HFF-Myc (cell line): ENCODE data around the gene MBOAT2.
"Not testable (repeated sequence)": the region's sequence is repeated elsewhere in the genome, so short reads cannot be mapped to it uniquely, and the experiment has no call there.

ENCODE experiments used
- DNase-seq: peaks from one replicate; pipeline ENCODE4 v3.0.0-alpha.2; 2011; ENCODE audit warnings: low read depth; ENCODE audit errors: extremely low read depth
- H3K4me3 ChIP-seq: replicated peaks from 2 replicates; pipeline ENCODE4 v1.5.1; 2011; ENCODE audit warnings: low read depth, mild to moderate bottlenecking, control low read depth, low read length
- CTCF ChIP-seq: IDR thresholded peaks from 2 replicates; pipeline ENCODE4 v1.5.1; 2012; ENCODE audit warnings: mild to moderate bottlenecking, low read depth, low read length, control low read depth; ENCODE audit errors: missing control alignments

MBOAT2 gene

GRCh38 chr2:8915941-8916340 lies 87.5 kb downstream of the MBOAT2 start:
- no peak overlapping the region for H3K4me3 ChIP-seq
- no peak for DNase-seq
- TF ChIP-seq CTCF, result no peak

DNA sequence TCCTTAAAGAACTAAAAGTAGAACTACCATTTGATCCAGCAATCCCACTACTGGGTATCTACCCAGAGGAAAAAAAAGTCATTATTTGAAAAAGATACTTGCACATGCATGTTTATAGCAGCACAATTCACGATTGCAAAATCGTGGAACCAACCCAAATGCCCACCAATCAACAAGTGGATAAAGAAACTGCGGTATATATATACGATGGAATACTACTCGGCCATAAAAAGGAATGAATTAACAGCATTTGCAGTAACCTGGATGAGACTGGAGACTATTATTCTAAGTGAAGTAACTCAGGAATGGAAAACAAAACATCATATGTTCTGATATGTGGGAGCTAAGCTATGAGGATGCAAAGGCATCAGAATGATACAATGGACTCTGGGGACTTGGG lies 89.7 kb downstream of the MBOAT2 start:
- H3K4me3 ChIP-seq, DNase-seq: not testable (repeated sequence)

DNA sequence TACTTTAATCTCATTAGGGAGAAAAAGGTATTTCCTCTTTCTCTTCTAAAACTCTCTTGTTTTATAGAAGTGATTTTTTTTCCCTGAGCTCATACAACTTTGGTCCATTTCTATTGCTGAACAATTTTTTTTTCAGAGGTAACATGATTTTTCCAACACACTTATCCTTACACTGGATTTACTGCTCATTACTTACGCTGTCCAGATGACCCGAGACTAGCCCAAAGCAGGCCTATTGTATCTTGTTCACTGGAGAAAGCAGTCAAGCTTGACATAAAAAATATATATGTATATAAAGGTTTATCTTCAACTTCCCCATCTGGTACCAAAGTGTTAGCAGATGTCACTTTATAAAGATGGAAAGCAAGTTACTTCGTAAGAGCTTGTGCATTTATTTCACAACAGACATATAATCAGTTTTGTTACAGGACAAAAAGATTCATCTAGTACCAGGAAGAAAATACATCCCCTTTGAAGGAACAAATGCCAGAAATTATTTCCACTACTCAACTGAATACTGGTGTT lies 95.7 kb downstream of the MBOAT2 start:
- H3K4me3 ChIP-seq, result no peak overlapping the region
- TF ChIP-seq CTCF, result no peak
- no peak for DNase-seq

DNA sequence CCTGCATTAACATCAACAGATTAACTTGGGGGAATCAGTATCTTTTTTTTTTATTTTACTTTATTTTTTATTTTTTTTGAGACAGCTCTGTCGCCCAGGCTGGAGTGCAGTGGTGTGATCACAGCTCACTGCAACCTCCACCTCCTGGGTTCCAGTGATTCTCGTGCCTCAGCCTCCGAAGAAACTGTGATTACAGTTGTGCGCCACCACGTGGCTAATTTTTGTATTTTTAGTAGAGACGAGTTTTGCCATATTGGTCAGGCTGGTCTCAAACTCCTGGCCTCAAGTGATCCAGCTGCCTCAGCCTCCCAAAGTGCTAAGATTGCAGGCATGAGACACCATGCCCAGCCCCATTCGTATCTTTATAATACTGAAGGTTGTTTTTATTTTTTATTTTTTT lies 99.6 kb downstream of the MBOAT2 start:
- not testable (repeated sequence) for H3K4me3 ChIP-seq, DNase-seq

- H3K4me3 ChIP-seq, DNase-seq: not testable (repeated sequence)
Measured at GRCh38 chr2:8902757-8903156, 100.7 kb downstream of the MBOAT2 start.

- H3K4me3 ChIP-seq, DNase-seq: not testable (repeated sequence)
Measured at GRCh38 chr2:8897206-8897605, 106.3 kb downstream of the MBOAT2 start.

DNA sequence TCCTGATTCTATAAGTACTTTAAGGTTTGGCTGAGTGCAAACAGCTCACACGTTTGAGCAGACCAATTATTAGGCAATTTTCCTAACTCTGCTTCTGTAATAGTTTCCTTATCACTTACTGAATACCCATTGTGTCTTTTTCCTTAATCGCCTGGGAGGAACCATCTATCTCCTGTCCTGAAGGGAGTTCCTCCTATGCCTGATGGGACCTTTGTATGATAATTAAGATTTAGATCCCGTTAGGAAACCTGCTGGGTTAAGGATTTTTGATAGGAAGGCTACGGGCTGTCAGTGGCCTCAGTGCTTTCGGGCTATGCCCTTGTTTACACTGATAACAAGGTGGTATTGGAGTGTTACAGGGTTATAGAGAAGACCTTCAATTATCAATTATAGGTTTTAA lies 106.8 kb downstream of the MBOAT2 start:
- DNase-seq, H3K4me3 ChIP-seq: not testable (repeated sequence)

DNA sequence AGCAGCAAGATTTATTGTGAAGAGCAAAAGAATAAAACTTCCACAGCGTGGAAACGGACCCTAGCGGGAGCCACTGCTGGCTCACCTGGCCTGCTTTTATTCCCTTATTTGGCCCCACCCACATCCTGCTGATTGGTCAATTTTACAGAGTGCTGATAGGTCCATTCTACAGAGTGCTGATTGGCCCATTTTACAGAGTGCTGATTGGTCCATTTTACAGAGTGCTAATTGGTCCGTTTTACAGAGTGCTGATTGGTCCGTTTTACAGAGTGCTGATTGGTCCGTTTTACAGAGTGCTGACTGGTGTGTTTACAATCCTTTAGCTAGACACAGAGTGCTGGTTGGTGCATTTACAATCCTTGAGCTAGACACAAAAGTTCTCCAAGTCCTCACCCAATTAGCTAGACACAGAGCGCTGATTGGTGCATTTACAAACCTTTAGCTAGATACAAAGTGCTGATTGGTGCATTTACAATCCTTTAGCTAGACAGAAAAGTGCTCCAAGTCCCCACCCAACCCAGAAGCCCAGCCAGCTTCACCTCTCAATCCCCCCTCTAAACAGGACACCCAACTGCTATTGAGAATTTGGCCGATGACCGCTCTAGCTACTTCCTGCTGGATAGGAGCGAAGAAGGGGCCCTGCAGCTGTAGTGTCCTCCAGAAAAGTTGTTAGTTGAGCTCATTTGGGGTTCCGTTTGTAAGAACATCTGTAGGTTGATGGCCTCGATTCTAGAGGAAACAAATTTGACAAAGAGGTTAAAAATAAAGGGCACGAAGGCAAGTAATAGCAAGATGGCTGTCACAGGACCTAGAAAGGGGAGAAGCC lies 108.2 kb downstream of the MBOAT2 start:
- not testable (repeated sequence) for H3K4me3 ChIP-seq, DNase-seq

DNA sequence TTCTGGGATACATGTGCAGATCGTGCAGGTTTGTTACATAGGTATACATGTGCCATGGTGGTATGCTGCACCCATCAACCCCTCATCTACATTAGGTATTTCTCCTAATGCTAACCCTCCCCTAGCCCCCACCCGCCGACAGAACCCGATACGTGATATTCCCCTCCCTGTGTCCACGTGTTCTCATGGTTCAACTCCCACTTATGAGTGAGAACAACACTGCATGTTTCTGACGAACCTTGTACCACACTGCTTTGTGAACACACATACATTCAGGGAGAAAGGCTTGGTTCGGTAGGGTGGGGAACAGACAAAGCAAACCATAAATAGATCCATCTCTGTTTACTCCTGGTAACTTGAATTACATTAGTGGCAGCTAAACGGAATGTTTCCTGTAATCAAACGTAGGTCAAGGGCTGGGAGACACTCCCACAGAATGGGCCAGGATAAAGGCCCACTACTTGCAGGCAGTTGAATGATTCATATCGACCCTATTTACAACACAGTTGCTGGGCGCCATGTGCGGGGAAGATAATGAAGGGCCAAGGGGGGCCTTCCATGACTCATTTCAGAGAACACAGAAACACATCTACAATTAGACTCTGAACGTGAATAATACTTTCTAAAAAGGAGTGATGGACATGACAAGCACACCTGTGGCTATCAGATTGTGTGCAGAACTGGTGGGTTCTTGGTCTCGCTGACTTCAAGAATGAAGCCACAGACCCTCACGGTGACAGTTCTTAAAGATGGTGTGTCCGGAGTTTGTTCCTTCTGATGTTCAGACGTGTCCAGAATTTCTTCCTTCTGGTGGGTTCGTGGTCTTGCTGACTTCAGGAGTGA lies 109.3 kb downstream of the MBOAT2 start:
- TF ChIP-seq CTCF, result no peak
- no peak overlapping the region for H3K4me3 ChIP-seq
- no peak for DNase-seq

DNA sequence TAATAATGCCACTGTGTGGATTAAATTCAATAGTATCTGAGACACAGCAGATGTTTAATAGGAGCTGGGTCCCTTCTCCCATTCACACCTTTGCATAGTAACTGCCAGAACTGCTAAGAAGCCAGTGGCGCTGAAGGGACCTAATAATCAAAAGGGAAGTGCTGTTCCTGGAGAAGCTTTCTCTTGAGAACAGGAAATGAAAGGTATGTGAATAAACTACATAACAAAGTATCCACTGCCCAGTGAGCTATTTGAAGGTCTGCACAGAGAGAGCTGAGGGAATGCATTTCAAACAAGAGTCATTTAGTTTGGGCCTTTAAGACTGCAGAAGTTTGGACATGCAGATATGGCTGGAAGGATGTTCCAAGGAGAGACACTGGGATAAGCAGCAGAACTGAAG lies 110.0 kb downstream of the MBOAT2 start:
- no peak for DNase-seq
- no peak overlapping the region for H3K4me3 ChIP-seq
- no peak for TF ChIP-seq CTCF
